Embryonic facial prominence (tissue), 1 donor: Measurements from ENCODE around the gene DPF3.

Experiments
- DNase-seq: peaks from one replicate; pipeline ENCODE4 v3.0.0-alpha.2; 2016; ENCODE audit errors: extremely low spot score

The DPF3 gene

DNA sequence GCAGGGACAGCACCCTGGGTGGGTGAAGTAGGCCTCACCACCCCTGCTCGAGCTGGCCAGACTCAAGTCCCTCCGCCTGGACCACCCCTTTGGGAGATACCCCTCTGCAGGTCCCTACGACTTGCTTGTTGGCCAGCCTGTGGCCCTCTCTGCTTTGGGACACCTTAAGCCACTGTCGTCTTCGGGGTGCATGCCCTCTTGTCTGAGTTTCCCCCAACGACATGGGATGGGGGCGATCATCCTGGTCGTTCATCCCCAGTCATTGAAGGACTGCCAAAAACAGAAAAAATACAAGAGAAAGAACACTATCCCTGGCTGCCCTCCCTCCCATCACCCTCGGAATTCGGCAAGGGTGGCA lies 151.1 kb downstream of the DPF3 start:
- DNase-seq: no peak

DNA sequence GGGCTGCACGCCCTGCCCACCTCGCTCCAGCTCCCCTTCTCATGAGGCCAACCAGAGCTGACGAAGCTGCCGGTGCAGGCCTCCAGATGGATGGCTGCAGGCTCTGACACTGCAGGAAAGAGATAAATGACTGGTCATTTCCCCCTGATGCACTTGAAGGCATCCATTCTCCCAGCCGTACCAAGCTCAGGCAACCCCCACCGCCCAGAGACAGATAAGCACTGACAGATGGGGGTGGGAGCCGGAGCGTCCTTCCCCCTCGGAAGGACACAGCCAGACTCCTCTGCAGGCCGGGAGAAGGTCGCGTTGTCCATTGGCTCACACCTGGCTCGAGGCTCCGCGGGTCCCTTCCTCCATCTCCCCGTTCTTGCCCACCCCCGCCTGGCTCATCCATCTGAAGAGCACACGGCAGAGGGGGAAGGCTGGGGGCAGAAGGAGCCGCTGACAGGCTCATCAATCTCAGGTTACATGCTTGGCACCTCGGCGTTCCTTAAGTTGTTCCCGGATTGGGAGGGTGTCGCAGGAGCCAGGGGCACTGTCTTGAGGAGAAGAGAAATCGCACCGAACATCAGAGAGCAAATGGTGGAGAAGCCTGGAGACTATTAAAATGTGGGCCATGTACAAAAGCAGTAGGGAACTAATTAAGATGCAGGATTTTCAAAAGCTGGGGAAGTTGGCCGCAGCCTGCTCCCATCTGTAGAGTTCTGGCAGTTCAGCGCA lies 151.6 kb downstream of the DPF3 start:
- no peak for DNase-seq

DNA sequence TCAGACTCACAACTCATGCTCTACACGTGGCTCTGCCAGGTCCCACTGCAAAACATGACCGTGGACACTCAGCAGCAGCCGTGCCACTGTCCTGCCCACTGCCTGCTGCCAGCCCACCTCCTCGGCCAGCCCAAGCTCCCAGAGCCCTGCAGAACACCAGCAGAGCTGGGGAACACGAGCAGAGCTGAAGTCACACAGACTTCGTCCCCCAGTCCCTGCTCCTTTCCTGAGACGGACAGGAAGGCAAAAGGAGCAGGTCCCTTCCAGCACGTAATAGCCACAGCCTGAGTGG lies 152.1 kb downstream of the DPF3 start:
- DNase-seq: no peak

DNA sequence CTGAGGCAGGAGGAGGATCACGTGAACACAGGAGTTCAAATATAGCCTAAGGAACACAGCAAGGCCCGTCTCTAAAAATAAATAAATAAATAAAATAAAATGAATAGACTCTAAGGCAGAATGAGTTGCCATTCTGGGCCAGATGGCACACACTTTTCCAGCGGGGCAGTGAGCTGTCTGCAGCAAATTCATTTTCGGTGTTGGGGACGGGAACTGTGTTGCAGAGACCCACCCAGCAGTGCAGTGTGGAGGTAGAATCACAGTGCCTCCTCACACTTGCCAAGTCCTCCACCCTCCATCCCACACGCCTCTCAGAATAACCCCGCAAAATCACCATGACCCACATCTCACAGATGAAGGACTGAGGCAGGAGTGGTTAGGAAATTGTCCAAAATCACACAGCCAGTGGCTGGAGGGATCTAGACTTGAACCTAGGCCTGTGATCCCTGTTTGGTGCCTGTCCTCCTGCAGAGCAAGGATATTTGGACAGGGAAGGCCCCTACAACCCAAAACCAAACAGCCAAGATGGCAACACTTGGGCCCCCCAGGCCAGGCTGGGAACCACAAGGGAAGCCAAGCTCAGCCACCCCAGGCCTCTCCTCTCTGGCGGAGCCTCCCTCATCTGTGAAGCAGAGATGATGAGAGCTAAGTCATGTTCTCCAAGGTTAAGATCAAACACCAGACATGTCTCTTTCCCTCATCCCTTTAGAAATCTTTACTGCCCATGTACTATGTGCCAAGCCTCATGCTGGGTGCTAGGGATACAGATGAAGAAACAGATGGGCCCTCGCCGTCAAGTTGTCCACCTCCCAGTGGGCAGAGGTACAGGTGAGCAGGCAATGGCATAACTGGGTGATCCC lies 152.7 kb downstream of the DPF3 start:
- no peak for DNase-seq

DNA sequence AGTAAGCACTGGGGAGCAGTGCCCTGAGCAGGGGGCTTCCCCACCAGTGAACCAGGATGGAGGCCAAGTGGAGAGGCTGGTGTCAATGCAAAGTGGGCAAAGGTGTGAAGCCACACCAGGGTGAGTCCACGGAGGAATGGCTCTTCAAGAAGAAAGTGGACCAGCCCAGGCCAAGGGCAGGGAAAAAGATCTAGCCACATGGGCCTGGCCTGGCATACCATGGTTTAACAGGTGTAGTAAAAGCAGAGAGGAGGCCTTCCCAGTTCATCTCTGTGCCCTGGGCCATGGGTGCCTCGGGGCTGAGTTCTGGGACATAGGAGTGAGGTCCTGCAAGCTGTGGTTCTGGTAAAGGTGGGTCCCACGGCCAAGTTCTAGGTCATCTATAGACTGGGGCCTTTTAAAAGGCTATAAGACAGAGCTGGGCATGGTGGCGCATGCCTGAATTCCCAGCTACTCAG lies 153.4 kb downstream of the DPF3 start:
- no peak for DNase-seq

DNA sequence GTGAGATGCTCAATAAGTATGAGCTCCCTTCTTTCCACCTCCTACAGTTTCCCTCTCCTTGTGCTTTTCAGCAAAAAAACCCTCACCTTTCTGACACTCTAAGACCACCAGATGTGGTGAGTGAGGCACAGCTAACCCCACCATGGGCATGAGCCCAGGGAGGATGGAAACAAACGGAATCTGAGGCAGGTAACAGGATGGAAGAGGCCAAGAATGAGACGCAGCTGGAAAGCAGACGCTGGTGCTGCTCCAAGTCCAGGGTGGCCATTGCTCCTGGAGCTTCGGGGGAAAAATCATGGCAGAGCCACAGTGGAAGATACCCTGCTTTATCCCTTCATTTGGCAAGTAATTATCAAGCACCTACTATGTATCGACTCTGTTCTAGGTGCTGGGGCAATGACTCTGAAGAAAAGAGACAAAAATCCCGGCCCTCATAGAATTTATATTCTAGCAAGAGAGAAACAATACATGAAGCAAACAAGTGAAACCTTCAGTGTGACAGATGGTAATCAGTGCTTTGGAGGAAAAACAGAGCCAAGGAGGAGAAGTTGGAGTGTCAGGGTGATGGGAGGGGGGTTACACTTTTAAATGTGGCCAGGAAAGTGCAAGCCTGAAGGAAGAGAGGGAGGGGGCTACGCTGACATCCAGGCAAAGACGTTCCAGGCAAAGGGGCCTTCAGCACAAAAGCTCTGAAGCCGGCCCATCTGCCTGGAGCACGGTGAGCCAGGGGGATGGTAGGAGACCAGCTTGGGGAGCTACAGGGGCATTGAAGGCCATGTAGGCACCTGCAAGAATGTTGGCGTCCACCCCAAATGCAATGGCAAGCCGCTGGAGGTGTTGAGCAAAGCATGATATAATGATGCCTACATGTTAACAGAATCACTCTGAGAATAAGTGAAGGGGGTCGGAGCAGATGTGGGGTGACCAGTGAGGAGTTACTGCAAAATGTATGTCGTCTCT lies 154.2 kb downstream of the DPF3 start:
- no peak for DNase-seq

DNA sequence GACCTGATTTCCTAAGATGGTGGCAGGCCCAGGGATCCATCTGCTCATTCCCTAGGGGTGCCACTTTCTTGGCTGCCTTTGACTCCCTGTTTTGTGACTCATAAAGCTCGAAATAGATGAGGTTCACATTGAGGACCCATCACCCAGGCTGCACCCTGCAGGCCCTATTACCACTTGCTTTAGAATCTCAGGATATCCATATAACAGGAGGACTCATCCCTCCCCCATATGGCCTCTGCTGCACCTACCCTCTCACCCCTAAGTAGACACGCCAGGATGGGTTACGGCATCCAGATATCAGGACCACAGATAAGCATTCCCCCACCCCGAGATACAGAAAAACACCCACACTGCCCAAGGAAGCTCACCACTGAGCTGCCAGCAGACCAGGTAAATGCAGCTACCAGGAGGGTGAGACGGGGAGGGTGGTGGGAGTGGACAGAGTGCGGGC lies 155.7 kb downstream of the DPF3 start:
- no peak for DNase-seq

DNA sequence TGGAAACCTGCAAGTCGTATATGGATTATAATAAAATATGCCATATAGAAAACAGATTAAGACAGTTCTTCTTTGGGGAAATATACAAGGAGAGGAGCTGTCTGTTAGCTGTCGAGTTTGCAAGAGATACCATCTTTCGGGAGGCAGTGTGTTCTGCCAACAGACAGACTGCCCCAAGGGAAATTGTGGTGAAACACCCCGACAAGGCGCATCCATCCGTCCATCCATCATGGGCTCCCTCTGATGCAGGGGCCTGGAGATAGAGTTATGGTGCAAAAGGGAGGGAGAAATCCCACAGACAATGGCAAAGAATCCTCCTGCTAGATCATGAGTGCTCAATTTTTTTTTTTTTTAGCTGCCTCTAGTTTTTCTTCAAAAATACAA lies 156.3 kb downstream of the DPF3 start:
- no peak for DNase-seq

DNA sequence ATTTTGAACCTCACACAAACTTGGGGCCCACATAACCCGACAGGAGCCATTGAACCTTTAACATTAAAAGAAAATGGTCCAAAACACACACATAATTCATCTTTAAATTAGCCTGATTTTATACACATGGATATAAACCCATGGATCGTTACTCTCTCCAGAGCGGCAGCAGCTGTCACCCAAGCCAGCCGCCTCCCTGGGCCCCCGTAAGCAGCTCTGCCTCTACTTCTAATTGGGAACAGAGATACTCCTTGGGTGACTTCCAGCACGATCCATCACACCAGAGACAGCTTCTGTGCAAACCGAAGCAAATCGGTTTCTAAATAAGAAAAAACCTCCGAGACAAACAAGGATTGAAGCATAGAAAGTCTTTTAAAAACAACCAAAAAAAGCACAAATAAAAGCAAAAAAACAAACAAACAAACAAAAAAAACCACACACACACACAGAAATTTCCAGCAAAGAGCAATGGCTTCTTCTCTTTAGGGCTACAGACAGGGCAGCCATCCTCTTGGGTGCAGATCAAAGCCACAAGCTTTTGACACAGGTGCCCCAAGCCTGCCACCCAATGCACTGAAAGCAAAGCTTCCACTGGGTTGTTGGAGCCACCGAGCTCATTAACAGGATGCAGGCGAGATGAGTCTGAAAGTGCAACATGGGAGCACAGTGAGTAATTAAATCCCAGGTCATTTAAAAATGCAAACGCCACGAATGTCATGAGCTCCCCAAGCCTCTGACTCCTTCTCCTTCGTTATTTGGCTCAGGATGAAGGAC lies 156.9 kb downstream of the DPF3 start:
- no peak for DNase-seq

DNA sequence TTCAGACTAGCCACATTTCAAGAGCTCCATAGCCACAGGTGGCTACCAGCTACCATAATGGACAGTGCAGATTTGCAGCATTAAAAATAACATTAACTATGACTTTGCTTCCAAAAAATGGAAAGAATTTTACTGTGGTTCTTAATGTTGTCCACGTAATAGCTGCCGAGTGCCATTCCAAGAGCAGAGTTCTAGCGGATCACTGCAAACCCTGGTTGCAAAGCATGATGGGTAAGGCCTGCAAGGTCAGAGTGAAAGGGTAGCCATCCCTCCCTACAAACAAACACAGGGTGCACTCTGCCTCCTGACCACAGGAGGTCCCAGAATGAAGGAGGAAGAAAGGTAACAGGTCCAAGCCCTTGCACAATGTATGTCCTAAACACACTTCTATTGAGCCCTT lies 157.6 kb downstream of the DPF3 start:
- no peak for DNase-seq

DNA sequence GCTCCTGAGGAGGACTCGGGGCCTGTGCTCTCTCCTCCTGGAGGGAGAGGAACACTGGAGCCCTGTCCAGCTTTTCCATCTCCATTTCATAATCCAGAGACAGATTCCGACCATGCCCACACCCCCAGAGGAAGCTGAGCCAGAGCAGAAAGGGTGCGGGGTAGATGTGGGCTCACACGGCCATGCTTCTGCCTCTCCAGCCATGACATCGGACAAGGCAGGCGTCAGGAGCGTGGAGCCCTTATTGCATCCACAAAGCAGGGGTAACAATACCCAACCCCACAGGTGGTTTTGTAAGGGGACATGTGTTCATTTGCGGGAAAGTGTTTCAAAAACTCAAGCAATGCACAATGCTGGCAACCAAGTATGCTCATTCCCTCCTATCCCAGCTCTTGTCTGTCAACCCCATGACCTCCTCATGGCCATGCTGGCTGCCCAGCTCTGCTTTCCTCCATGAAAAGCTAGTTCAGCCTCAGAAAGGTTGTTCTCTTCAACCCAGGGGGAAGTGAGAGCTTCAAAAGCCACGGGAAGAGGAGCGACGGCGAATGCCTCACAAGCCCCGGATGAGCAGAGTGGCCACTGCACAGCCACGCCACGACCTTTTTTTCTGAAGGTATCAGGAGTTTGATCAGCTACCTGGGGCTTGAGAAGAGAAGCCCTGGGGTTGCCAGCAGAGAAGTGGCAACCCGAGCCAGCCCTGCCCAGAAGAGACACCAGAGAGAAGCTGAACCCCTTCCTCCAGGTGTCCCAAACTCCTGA lies 161.7 kb downstream of the DPF3 start:
- no peak for DNase-seq

DNA sequence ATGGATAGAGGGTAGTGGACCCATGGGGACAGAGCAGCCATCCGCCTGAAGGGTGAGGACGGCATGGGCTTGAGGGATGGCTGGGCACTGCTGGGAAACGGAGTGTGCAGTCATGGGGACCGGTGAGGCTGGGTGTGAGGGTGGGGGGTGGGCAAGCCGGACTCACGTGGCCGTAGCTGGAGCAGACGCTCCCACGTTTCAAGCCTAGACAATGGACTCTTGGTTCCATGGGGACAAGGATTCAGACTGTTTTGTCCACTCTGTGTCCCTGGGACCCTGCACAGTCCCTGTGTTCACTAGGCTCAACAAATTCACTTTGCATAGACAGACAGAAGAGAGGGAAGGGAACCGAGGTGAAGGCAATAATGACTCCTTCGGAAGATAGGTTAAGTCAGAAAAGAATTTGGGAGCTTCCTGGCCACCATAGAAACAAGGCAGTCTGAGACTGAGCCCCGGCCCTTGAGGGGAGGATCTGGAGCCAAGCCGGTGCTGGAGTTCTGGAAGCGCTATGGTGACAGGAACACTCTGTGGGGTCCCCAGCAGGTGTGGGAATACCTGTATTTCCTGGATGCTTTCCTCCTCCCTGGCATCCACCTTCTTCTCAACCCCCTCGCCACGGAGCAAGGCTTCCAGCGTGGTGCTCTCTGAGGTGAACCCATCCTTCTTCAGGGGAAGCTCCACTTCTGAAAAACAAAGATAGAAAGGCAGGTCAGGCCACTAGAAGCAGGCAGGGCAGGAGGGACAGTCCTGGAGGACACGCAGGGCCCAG lies 162.5 kb downstream of the DPF3 start:
- no peak for DNase-seq

DNA sequence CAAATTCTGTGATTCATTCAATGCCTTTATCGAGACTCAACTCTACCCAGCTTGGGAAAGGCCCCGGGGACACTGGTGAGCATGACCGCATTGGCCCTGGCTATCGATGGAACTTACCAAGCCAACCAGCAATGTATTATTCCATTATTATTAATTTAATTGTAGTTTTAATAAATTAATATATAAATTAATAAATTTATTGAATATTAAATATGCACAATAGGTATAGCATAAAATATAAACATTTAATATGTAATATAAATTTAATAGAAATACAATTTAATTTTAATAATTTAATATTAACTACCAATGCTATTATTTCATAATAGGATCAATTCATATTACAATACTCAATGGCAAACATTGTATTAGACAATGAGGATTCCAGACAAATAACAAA lies 163.4 kb downstream of the DPF3 start:
- no peak for DNase-seq

DNA sequence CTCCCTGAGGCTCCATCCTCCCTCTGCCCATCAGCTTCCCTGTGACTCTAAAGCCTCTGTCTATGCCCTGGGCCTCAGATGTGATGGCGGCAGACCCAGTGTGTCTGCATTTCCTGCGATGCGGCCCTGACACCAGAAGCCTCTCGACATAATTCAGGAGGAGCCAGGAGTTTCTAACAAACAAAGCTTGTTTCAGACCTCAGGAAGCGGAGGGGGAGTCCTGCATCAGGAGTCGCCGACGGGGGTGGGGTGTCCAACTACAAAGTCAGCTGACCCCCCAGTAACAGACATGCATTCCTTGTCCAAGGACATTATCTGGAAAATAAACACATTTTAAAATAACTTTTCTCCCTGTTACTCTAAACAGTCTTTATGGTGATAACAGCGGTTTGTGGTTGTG lies 167.5 kb downstream of the DPF3 start:
- no peak for DNase-seq

DNA sequence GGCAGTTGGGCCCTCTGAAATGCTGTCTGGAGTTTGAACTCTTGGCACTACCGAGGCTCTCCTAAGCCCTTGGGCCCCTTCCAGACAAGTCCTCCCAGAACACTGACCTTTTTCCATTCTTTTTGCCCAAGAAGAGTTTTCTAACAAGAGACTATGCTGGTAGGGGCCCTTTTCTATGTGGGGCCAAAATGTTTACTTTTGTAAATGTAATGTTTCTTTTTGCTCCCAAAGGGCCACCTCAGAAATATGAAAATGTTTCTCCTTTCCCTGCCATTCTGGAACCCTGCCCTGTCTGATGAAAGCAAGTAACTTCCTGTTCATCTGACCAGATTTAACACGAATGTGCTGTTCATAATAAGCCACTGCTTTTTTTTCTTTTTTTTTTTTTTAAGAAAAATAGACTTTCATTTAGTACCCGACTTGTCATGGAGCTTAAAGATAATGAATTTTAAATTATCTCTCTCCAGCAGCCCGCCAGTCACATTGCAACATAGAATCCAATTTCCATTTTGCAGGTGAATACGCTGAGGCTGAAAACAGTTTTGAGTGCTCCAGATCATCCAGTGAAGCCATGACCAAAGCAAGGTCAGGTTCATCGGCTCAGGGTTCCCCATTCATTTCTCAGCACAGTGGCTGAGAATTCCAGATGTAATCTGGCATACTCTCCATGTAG lies 169.9 kb downstream of the DPF3 start:
- DNase-seq: no peak

DNA sequence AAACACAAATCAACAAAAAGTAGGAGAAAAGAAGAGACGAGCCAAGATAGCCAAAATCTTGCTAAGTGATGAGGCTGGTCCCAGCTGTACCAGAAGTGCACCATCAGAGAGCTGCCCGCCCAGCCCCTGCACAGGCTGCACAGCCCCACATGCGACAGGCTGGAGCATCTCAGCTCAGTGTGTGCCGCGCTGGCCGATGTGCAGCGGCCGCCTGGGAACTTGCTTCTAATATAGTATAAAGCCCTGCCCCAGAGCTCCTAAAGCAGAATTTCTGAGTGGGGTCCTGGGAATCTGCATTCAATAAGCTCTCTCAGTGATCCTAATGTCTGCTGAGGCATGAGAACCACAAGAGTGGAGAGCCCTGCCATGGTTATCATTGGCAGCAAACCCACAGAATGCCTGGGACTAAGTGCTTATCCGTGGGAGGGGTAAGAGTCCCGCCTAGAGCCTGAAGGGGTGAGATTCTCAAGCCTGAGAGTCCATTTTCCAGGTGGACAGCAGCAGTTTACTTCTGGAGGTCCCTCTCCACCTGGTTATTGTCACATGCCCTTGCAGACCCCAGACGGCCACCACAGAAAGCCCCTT lies 171.6 kb downstream of the DPF3 start:
- no peak for DNase-seq

DNA sequence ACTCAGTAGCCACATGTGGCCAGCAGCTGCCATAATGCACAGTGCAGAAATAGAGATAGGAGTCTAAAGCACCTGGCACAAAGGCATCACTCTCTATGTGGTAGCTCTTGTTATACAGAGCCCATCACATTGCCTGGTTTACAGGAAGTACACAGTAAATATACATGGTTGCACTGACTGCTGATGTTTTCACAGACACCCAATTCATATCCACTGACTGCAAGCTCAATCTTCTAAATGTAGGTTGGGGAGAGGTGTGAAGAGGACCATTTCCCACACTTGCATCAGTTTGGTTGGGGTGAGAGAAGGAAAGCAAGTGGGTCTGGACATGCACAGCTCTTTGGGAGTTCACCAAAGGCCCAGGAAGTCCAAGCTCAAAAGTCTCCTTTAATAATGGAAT lies 172.8 kb downstream of the DPF3 start:
- DNase-seq: no peak

DNA sequence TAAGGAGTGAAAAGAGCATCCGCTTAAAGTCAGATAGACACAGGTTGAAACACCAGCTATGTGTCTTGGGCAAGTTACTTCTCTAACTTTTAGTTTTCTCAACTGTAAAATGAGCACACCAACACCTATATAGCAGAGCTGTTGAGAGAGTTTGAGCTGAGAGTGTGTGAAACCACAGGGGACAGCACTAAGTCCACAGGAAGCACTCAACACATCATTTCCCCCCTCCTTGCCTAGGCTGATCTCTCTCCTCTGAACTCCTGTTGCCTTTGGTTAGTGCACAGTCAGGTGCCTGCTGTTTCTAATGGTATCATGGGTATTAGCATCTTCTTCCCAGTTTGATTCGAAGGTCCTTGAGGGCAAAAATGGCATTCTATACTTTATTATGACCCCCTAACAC lies 176.7 kb downstream of the DPF3 start:
- DNase-seq: no peak

DNA sequence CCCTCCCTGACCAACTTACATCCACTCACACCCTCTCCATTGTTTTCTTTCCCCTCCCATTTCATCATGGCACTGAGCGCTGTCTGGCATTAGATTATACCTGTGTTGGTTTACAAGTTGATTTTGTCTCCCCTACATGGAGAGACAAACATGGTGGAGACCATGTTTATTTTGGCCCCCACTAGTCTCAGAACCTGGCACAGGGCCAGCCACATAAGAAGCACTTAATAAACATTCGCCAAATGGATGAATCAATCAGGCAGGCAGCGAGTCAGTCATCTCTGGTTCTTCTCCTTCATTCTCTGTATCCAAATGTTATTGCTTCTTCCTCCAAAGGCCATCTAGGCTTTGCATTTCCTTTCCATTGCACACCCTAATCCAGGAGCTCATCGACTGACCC lies 177.4 kb downstream of the DPF3 start:
- no peak for DNase-seq
